ENCODE measurements around the gene TMEM108.

Gene TMEM108

GRCh38 chr3:133425898-133426297 is 387.7 kb downstream of the TMEM108 start:
- Mint-ChIP-seq H3K4me1 (ENCODE audit: low read depth) (peaks cover 3% of the 10 kb centered on the region), H3K27me3 (ENCODE audit: low read depth) (no peaks in the 10 kb centered on the region), H3K4me3 (no peak overlapping the region), H3K27ac (no peak overlapping the region), H3K36me3 (ENCODE audit: low read depth) (no peaks in the 10 kb centered on the region), H3K9me3 (no peaks in the 10 kb centered on the region)

DNA sequence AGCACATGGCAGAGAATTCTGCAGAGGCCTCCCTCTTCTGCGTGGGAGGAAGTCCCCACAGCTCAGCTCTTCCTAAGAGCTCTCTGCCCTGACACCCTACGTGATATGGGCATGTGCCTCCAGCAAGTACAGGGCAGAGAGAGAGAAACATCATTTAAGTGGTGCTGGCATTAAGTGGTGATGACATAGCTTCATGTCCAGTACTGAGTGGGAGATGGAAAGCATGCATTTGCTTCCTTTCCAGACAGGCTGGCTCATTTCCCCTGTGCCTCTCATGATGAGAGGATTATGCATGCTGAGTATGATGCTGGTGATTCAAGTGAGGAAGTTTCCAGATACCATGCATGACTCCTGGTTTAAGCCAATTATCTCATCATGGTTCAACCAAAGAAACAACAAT is 388.5 kb downstream of the TMEM108 start:
- H3K36me3 Mint-ChIP-seq (ENCODE audit: low read depth), result no peaks in the 10 kb centered on the region
- H3K4me1 Mint-ChIP-seq (ENCODE audit: low read depth), result peaks cover 3% of the 10 kb centered on the region
- H3K27me3 Mint-ChIP-seq (ENCODE audit: low read depth), result no peaks in the 10 kb centered on the region
- H3K4me3 Mint-ChIP-seq, result no peak overlapping the region
- no peak overlapping the region for H3K27ac Mint-ChIP-seq
- H3K9me3 Mint-ChIP-seq, result no peaks in the 10 kb centered on the region

DNA sequence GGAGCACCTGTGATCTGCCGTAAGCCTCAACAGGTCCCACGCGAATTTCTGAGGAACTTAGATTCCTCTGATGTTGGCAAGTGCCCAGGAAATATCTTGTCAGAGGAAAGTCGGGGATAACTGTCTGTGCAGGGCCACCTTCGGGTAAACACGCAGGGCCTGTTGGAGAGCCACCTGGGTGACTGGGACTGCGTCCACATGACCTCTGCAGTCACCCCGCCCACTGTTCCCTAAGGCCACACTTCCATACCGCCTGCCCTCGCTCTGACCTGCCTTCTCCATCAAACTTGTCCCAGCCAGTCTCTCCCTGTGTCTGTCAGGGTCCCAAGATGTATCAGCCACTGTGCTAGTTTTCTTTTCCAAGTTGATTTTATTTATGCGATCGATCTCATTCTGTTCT is 390.4 kb downstream of the TMEM108 start:
- Mint-ChIP-seq H3K27me3 (ENCODE audit: low read depth) (no peaks in the 10 kb centered on the region), H3K36me3 (ENCODE audit: low read depth) (no peaks in the 10 kb centered on the region), H3K4me1 (ENCODE audit: low read depth) (peaks cover 3% of the 10 kb centered on the region), H3K4me3 (no peak overlapping the region), H3K27ac (no peak overlapping the region), H3K9me3 (no peaks in the 10 kb centered on the region)

DNA sequence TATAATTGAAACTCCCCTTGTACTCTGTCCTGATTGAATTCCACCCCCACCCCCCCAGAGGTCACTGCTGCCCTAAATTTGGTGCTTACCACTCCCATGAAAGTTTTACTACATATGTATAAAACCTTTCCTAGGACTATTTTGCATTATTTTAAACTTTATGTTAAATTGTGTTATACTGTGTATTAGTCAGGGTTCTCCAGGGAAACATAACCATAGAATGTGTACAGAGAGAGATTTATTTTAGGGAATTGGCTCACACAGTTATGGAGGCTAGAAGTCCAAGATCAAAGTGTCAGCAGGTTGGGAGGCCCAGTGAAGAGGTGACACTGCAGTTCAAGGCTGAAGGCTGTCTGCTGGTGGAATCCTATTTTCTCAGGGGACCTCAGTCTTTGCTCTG is 390.9 kb downstream of the TMEM108 start:
- Mint-ChIP-seq H3K4me3 (no peak overlapping the region), H3K27ac (no peak overlapping the region), H3K27me3 (ENCODE audit: low read depth) (no peaks in the 10 kb centered on the region), H3K36me3 (ENCODE audit: low read depth) (no peaks in the 10 kb centered on the region), H3K9me3 (no peaks in the 10 kb centered on the region), H3K4me1 (ENCODE audit: low read depth) (no peaks in the 10 kb centered on the region)

DNA sequence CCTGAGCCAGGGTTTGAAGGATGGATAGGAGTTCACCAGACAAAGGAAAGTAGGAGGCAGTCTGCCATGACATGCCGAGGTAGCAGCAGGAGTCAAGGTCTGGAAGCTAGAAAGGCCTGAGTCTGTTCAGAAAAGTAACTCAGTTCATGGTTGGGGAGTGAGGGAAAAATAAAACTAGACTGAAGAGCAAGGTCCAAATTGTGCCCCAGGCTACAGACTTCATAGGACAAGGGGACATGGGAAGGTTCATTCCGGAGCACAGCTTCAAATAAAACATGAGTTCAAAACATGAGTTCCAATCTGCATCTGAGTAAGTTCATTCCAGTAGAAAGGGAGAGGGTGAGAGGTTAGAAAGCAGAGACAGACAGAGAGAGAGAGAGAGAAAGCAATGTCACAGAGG is 401.4 kb downstream of the TMEM108 start:
- peaks cover 11% of the 10 kb centered on the region for H3K36me3 Mint-ChIP-seq (ENCODE audit: low read depth)
- H3K27me3 Mint-ChIP-seq (ENCODE audit: low read depth), result no peaks in the 10 kb centered on the region
- H3K9me3 Mint-ChIP-seq, result peaks cover 9% of the 10 kb centered on the region
- peaks cover 27% of the 10 kb centered on the region for H3K4me1 Mint-ChIP-seq (ENCODE audit: low read depth)
- no peak overlapping the region for H3K4me3 Mint-ChIP-seq
- H3K27ac Mint-ChIP-seq, result no peak overlapping the region

GRCh38 chr3:133440652-133441051 is 402.5 kb downstream of the TMEM108 start:
- H3K27ac Mint-ChIP-seq, result no peak overlapping the region
- no peak overlapping the region for H3K4me3 Mint-ChIP-seq
- peaks cover 9% of the 10 kb centered on the region for H3K9me3 Mint-ChIP-seq
- H3K36me3 Mint-ChIP-seq (ENCODE audit: low read depth), result peaks cover 11% of the 10 kb centered on the region
- H3K4me1 Mint-ChIP-seq (ENCODE audit: low read depth), result peaks cover 27% of the 10 kb centered on the region
- no peaks in the 10 kb centered on the region for H3K27me3 Mint-ChIP-seq (ENCODE audit: low read depth)

GRCh38 chr3:133441867-133442270 is 403.7 kb downstream of the TMEM108 start:
- H3K27me3 Mint-ChIP-seq (ENCODE audit: low read depth), result no peaks in the 10 kb centered on the region

DNA sequence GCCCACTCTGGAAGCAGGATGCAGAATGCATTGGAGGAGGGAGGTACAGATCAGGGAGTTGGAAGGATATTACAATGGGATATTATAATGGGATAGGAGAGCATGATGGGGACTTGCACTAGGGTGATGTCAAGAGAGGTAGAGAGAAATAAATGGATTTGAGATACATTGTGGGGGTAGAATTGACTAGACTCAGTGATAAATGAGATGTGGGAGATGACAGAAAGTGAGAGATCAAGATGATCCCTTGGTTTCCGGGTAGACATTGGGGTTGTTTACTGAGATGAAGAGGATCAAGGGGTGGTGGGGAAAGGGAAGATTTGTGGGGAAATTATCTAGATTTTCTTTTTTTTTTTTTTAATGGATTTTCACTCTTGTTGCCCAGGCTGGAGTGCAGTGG is 404.3 kb downstream of the TMEM108 start:
- Mint-ChIP-seq H3K27me3 (ENCODE audit: low read depth) (no peaks in the 10 kb centered on the region), H3K4me3 (peak overlapping the region; percentile 77), H3K27ac (peak overlapping the region; percentile 97), H3K9me3 (peaks cover 9% of the 10 kb centered on the region), H3K36me3 (ENCODE audit: low read depth) (peaks cover 11% of the 10 kb centered on the region), H3K4me1 (ENCODE audit: low read depth) (peaks cover 30% of the 10 kb centered on the region)

More at GRCh38 chr3:133441867-133442270, 403.7 kb downstream of the TMEM108 start:
- Mint-ChIP-seq H3K4me3 (peak overlapping the region; percentile 77), H3K27ac (peak overlapping the region; percentile 97), H3K4me1 (ENCODE audit: low read depth) (peaks cover 27% of the 10 kb centered on the region), H3K36me3 (ENCODE audit: low read depth) (peaks cover 11% of the 10 kb centered on the region), H3K9me3 (peaks cover 9% of the 10 kb centered on the region)

DNA sequence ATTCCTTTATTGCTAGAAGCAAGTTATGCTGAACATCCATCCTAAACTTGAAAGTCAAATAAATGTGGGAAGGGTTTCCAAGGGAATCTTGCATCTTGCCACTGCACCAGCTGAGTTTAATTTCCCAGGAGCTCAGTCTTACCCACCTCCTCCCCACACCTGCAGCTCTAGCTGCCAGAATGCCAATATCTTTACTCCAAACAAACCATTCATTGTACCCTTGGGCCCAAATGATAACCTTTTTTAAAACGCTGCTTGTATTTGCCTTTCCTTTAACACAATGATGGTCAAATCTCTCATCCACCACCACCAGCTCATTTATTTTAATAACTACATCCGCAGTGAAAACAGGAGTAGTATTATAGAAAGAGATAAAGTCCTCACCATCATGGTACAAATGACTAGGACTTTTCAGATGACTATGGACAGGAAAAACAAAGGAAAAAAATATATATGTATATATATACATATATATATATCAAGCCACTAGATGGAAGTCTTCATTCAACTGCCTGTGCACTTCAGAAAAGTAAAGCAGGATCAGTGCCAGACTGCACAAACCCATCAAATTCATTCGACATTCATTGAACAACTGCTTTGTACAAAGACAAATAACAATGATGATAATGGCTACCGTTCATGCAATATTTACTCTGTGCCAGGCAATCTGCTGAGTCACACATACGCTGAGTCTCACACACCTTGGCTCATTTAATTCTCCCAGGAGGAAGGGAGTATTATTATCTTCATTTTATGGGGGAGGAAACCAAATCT is 405.6 kb downstream of the TMEM108 start:
- Mint-ChIP-seq H3K36me3 (ENCODE audit: low read depth) (peaks cover 11% of the 10 kb centered on the region), H3K9me3 (peaks cover 9% of the 10 kb centered on the region), H3K27ac (no peak overlapping the region), H3K27me3 (ENCODE audit: low read depth) (no peaks in the 10 kb centered on the region), H3K4me1 (ENCODE audit: low read depth) (peaks cover 35% of the 10 kb centered on the region), H3K4me3 (no peak overlapping the region)

DNA sequence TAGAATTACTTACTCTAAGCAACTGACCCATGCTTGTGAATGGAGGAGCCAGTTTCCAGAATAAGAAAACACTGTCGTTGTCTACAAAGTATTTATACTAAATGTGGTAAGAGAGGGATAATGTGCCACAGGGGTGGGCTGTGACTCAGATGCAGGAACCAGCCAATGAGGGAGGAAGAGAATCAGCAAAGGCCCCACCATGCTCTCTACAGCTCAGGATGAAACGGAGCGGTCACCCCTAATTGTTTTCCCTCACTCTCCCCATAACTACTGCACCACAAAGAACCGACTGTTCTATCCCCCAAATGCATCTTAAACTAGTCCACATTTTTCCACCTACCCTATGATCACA is 406.2 kb downstream of the TMEM108 start:
- no peak overlapping the region for H3K27ac Mint-ChIP-seq
- peaks cover 8% of the 10 kb centered on the region for H3K36me3 Mint-ChIP-seq (ENCODE audit: low read depth)
- H3K4me3 Mint-ChIP-seq, result no peak overlapping the region
- peaks cover 40% of the 10 kb centered on the region for H3K4me1 Mint-ChIP-seq (ENCODE audit: low read depth)
- H3K27me3 Mint-ChIP-seq (ENCODE audit: low read depth), result no peaks in the 10 kb centered on the region
- H3K9me3 Mint-ChIP-seq, result peaks cover 7% of the 10 kb centered on the region

- Mint-ChIP-seq H3K36me3 (ENCODE audit: low read depth) (peaks cover 3% of the 10 kb centered on the region), H3K4me3 (no peak overlapping the region), H3K27me3 (ENCODE audit: low read depth) (no peaks in the 10 kb centered on the region), H3K9me3 (no peaks in the 10 kb centered on the region), H3K4me1 (ENCODE audit: low read depth) (peaks cover 43% of the 10 kb centered on the region), H3K27ac (no peak overlapping the region)
Measured at GRCh38 chr3:133445108-133445507, 406.9 kb downstream of the TMEM108 start.
